Peyer's patch (tissue), 4 donors: ENCODE measurements around the gene SLU7.

Experiments
- POLR2A ChIP-seq, 2 donors: fragments of 450-650 bp; IDR thresholded peaks; one replicate each; pipeline ENCODE4 v1.5.1; 2017; ENCODE audit warnings: antibody characterized with exemption in 2 of 2, mild to moderate bottlenecking in 2 of 2, moderate library complexity in 2 of 2
- TF ChIP-seq, protein P1 (sequence below), 6 experiments: fragments of 450-650 bp in 4 of 6; fragments of 200-600 bp in 2 of 6; sonication (generic) in 1 of 6; IDR thresholded peaks; one replicate each; pipeline ENCODE4 v1.5.1; 2017 to 2019; ENCODE audit warnings: antibody characterized with exemption in 6 of 6, mild to moderate bottlenecking in 3 of 6, moderate library complexity in 1 of 6

- TF ChIP-seq POLR2A (IDR thresholded peaks at IDR 0.05): no peak
- TF ChIP-seq, protein P1, sequence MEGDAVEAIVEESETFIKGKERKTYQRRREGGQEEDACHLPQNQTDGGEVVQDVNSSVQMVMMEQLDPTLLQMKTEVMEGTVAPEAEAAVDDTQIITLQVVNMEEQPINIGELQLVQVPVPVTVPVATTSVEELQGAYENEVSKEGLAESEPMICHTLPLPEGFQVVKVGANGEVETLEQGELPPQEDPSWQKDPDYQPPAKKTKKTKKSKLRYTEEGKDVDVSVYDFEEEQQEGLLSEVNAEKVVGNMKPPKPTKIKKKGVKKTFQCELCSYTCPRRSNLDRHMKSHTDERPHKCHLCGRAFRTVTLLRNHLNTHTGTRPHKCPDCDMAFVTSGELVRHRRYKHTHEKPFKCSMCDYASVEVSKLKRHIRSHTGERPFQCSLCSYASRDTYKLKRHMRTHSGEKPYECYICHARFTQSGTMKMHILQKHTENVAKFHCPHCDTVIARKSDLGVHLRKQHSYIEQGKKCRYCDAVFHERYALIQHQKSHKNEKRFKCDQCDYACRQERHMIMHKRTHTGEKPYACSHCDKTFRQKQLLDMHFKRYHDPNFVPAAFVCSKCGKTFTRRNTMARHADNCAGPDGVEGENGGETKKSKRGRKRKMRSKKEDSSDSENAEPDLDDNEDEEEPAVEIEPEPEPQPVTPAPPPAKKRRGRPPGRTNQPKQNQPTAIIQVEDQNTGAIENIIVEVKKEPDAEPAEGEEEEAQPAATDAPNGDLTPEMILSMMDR (IDR thresholded peaks at IDR 0.05): no peak
Observed at GRCh38 chr5:160442824-160443431, 24.0 kb upstream of the SLU7 start.
